GM12878 (cell line): ENCODE measurements around the gene ELAVL2. TPM values are rescaled to one million over a fixed set of nuclear protein-coding genes. Genes with fewer than 3 reads are reported as not detected.

ENCODE experiments used
- ATAC-seq: fragments of 200-7000 bp; cut with Tn5 transposase; 3 replicates; pipeline ENCODE4 v1.9.1; 2020; ENCODE audit warnings: mild to moderate bottlenecking, moderate library complexity
- BruUV-seq: library from RNA; stranded (reverse); fragments of 400-500 nt; replicated peaks from 2 replicates; lab custom pipeline; 2021; lab: Mats Ljungman, UMichigan
- CTCF ChIA-PET: fragments of 300-600 bp; sonication (Branson Sonifier 250); formaldehyde crosslinking; extraction: SDS; loops from one replicate; lab custom pipeline; 2021; ENCODE audit warnings: inconsistent platforms; lab: Yijun Ruan, JAX
- POLR2A ChIA-PET: fragments of 350-600 bp; formaldehyde crosslinking; extraction: SDS; loops from one replicate; lab custom pipeline; 2021; ENCODE audit warnings: inconsistent platforms; lab: Charles Lee
- RAD21 ChIA-PET: fragments of 300-600 bp; sonication (Branson Sonifier 250); formaldehyde crosslinking; loops from one replicate; lab custom pipeline; 2023; ENCODE audit warnings: antibody characterized with exemption; ENCODE audit not compliant: unreplicated experiment; lab: Charles Lee
- SMC1A ChIA-PET: fragments of 300-600 bp; sonication (Branson Sonifier 250); formaldehyde crosslinking; loops from one replicate; lab custom pipeline; 2023; ENCODE audit not compliant: unreplicated experiment, uncharacterized antibody; lab: Charles Lee
- DNase-seq: peaks from one replicate; pipeline ENCODE4 v3.0.0-alpha.2; 2011; ENCODE audit warnings: low read depth, low spot score
- FAIRE-seq: peaks from 3 replicates; lab custom pipeline; 2011; peaks lifted over from hg19 to GRCh38; lab: Jason Lieb, UNC
- H2AFZ ChIP-seq: 2 replicates; pipeline ENCODE4 v1.6.0; 2011; ENCODE audit warnings: low read depth, low read length, control low read depth; ENCODE audit not compliant: control insufficient read depth
- H3K27ac ChIP-seq: 2 replicates; pipeline ENCODE4 v1.5.1; 2011; ENCODE audit warnings: control low read depth; ENCODE audit not compliant: control insufficient read depth, insufficient read depth
- H3K27me3 ChIP-seq, 2 experiments: replicated peaks in 1 of 2; 2 replicates each; pipeline versions ENCODE4 v1.6.0 to v1.6.1; 2011; ENCODE audit warnings: low read length in 1 of 2; ENCODE audit not compliant: control insufficient read depth in 2 of 2, insufficient read depth in 2 of 2
- H3K36me3 ChIP-seq, 2 experiments: 2 replicates each; pipeline ENCODE4 v1.5.1; 2011; ENCODE audit warnings: low read length in 1 of 2; ENCODE audit not compliant: control insufficient read depth in 2 of 2, insufficient read depth in 2 of 2
- H3K4me1 ChIP-seq: 2 replicates; pipeline ENCODE4 v1.6.1; 2011; ENCODE audit warnings: mild to moderate bottlenecking, low read length, moderate library complexity, mixed read lengths; ENCODE audit not compliant: control insufficient read depth, insufficient read depth
- H3K4me2 ChIP-seq: 2 replicates; pipeline ENCODE4 v1.6.0; 2011; ENCODE audit warnings: control low read depth; ENCODE audit not compliant: control insufficient read depth, insufficient read depth
- H3K4me3 ChIP-seq: fragments of 200-600 bp; sonication (generic); 2 replicates; pipeline ENCODE4 v1.5.1; 2016
- H3K79me2 ChIP-seq: 2 replicates; pipeline ENCODE4 v1.6.0; 2011; ENCODE audit warnings: low read length; ENCODE audit not compliant: control insufficient read depth, insufficient read depth
- H3K9ac ChIP-seq: 2 replicates; pipeline ENCODE4 v1.8.0; 2011; ENCODE audit warnings: low read length, control low read depth, mixed read lengths; ENCODE audit not compliant: control insufficient read depth, insufficient read depth
- H3K9me3 ChIP-seq: replicated peaks from 3 replicates; pipeline ENCODE4 v1.5.1; 2011; ENCODE audit warnings: mild to moderate bottlenecking, low read length; ENCODE audit not compliant: control insufficient read depth, insufficient read depth
- H4K20me1 ChIP-seq: 2 replicates; pipeline ENCODE4 v1.6.0; 2011; ENCODE audit not compliant: control insufficient read depth, insufficient read depth
- CBX3 ChIP-seq: fragments of 200-600 bp; sonication (generic); IDR thresholded peaks from 2 replicates; pipeline ENCODE4 v1.6.1; 2016; ENCODE audit warnings: low read depth, borderline replicate concordance
- E2F8 ChIP-seq: fragments of 450-650 bp; IDR thresholded peaks from 2 replicates; pipeline ENCODE4 v1.6.1; 2018; ENCODE audit warnings: mild to moderate bottlenecking, low read depth, moderate library complexity; ENCODE audit not compliant: partially characterized antibody
- FOS ChIP-seq: IDR thresholded peaks from 3 replicates; pipeline ENCODE4 v1.6.1; 2011; ENCODE audit warnings: borderline replicate concordance; ENCODE audit not compliant: insufficient read length; ENCODE audit errors: extremely low read depth
- FOXM1 ChIP-seq: IDR thresholded peaks from 2 replicates; pipeline ENCODE4 v1.6.1; 2012; ENCODE audit warnings: low read depth, mild to moderate bottlenecking, inconsistent platforms, low read length, moderate library complexity
- HDGF ChIP-seq: fragments of 450-650 bp; IDR thresholded peaks from 2 replicates; pipeline ENCODE4 v1.6.1; 2016; ENCODE audit warnings: antibody characterized with exemption
- IKZF1 ChIP-seq: fragments of 450-650 bp; conservative IDR thresholded peaks from 2 replicates; pipeline ENCODE4 v1.6.1; 2017; ENCODE audit warnings: antibody characterized with exemption, mild to moderate bottlenecking
- MTA2 ChIP-seq: fragments of 450-650 bp; IDR thresholded peaks from 2 replicates; pipeline ENCODE4 v1.6.1; 2016; ENCODE audit warnings: low read depth, mild to moderate bottlenecking, moderate library complexity
- POLR2A ChIP-seq: IDR thresholded peaks from 2 replicates; pipeline ENCODE4 v1.6.1; 2011; ENCODE audit warnings: low read depth, mild to moderate bottlenecking, low read length
- POU2F2 ChIP-seq: IDR thresholded peaks from 3 replicates; pipeline ENCODE4 v1.6.1; 2011; ENCODE audit warnings: low read depth, mild to moderate bottlenecking, low read length, borderline replicate concordance
- SPI1 ChIP-seq: IDR thresholded peaks from 2 replicates; pipeline ENCODE4 v1.6.1; 2011; ENCODE audit warnings: low read depth, mild to moderate bottlenecking, low read length, moderate library complexity, borderline replicate concordance; ENCODE audit not compliant: insufficient read depth
- SRF ChIP-seq, 2 experiments: IDR thresholded peaks; 2 replicates each; pipeline ENCODE4 v1.6.1; 2011; ENCODE audit warnings: low read depth in 2 of 2, low read length in 2 of 2, mild to moderate bottlenecking in 1 of 2, moderate library complexity in 1 of 2
- STAT1 ChIP-seq: fragments of 450-650 bp; conservative IDR thresholded peaks from 2 replicates; pipeline ENCODE4 v1.6.1; 2014; ENCODE audit warnings: antibody characterized with exemption, mild to moderate bottlenecking
- TAF1 ChIP-seq: IDR thresholded peaks from 2 replicates; pipeline ENCODE4 v1.6.1; 2011; ENCODE audit warnings: mild to moderate bottlenecking, low read depth, low read length, borderline replicate concordance
- TARDBP ChIP-seq: IDR thresholded peaks from 2 replicates; pipeline ENCODE4 v1.6.1; 2016; ENCODE audit warnings: borderline replicate concordance
- ZBTB33 ChIP-seq: fragments of 450-650 bp; IDR thresholded peaks from 2 replicates; pipeline ENCODE4 v1.6.1; 2017; ENCODE audit warnings: mild to moderate bottlenecking
- ZNF384 ChIP-seq: IDR thresholded peaks from 2 replicates; pipeline ENCODE4 v1.6.1; 2012; ENCODE audit warnings: low read depth, mild to moderate bottlenecking, low read length, improper control_type of control experiment, borderline replicate concordance
- ZZZ3 ChIP-seq: IDR thresholded peaks from 2 replicates; pipeline ENCODE4 v1.6.1; 2011; ENCODE audit warnings: low read depth; ENCODE audit not compliant: control insufficient read depth, insufficient read length
- WGBS: methylation state at CpG from one replicate; pipeline ENCODE4 v1.1.6; 2016; ENCODE audit warnings: low lambda C conversion rate; ENCODE audit not compliant: insufficient replicate concordance, insufficient coverage; ENCODE audit errors: missing lambda C conversion rate; 5-methylcytosine and 5-hydroxymethylcytosine counted together
- in situ Hi-C: fragments of 300-500 bp; cut with MboI; formaldehyde crosslinking; loops from 9 replicates; pipeline ENCODE4 v1.14.3; 2018; ENCODE audit warnings: mixed read lengths
- intact Hi-C: fragments of 100-400 bp; cut with micrococcal nuclease; formaldehyde crosslinking; loops from one replicate; pipeline ENCODE4 v1.14.2; 2022; ENCODE audit not compliant: unreplicated experiment
- polyA plus RNA-seq, 11 experiments: library from polyadenylated mRNA; depleted of rRNA in 4 of 11; unstranded in 6 of 11; stranded (reverse) in 5 of 11; fragments of >200 nt; fragmentation: Nextera tagmentation in 4 of 11; fragmentation: Illumina TruSeq in 1 of 11; extraction: Ambion mirVana in 4 of 11; extraction: Trizol in 1 of 11; gene quantifications; 1 replicate in 1 of 11; 2 replicates in 10 of 11; pipeline versions ENCODE4 v1.2.1 to v1.2.3, GENCODE V29; 2011 to 2016; ENCODE audit warnings: inconsistent platforms in 2 of 11, missing spikeins in 2 of 11, low read depth in 1 of 11
- total RNA-seq, 4 experiments: library from RNA; depleted of rRNA in 3 of 4; stranded (reverse); fragments of >200 nt in 3 of 4; fragmentation: Illumina TruSeq in 1 of 4; extraction: Trizol in 1 of 4; gene quantifications; 2 replicates each; pipeline versions ENCODE4 v1.2.1 to v1.2.3, GENCODE V29; 2013 to 2021
- TF ChIP-seq, protein P1 (sequence below): fragments of 450-650 bp; IDR thresholded peaks from 2 replicates; pipeline ENCODE4 v1.6.1; 2017; ENCODE audit warnings: antibody characterized with exemption, mild to moderate bottlenecking, moderate library complexity

Gene ELAVL2
- total and polyA plus RNA-seq, 10 of the 15 experiments (the other 5 are each of a cell fraction or from before 2014, with no cell fraction given): 0.24 to 2.6 (median 0.76) TPM

DNA sequence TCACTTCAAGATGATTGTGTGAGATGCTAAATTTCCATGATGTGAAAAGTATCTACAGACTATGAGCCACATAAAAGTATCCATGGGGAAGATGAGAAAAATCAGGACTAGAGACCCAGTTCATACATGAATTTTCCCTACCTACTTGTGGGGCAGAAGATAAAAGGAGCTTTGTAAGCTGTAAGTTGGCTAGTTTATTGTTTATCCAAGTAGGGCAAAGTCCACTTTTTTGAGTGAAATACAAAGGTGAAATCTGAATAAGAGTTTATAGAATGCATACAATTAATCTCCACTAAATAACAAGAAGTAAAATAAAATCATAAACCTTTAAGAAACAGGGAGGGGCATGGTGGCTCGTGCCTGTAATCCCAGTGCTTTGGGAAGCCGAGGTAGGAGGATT lies 160.4 kb downstream of the ELAVL2 start:
- no peak for ATAC-seq
- no peaks in the 10 kb centered on the region; the same call in 2 of the 3 replicates for H3K9me3 ChIP-seq
- ChIA-PET RAD21 (interaction anchor here (0.8 to 1.2 kb wide), 2 partner anchors 180 to 184 kb away, joined by 3 to 5 read pairs; no protein-coding TSS in a partner anchor), SMC1A (interaction anchor here (0.9 to 2.1 kb wide), 11 partner anchors 8 to 235 kb away, joined by 3 to 5 read pairs (median 4); no protein-coding TSS in a partner anchor), CTCF (interaction anchor here (0.8 to 2.7 kb wide), 4 partner anchors 9 to 146 kb away, joined by 3 to 7 read pairs (median 4); no protein-coding TSS in a partner anchor), POLR2A (interaction anchor here (0.7 kb wide), 1 partner anchor 61 kb away, joined by 4 read pairs; no protein-coding TSS in a partner anchor)
- intact Hi-C loops: no loop called here
- no peak for FAIRE-seq
- no peak overlapping the region for H3K4me3 ChIP-seq
- no peaks in the 10 kb centered on the region for H3K79me2 ChIP-seq
- no TSS peak for BruUV-seq
- H2AFZ ChIP-seq: no peak overlapping the region
- H4K20me1 ChIP-seq: no peaks in the 10 kb centered on the region
- no peak overlapping the region for H3K4me2 ChIP-seq
- DNase-seq: no peak
- no peaks in the 10 kb centered on the region for H3K4me1 ChIP-seq
- no peak overlapping the region for H3K9ac ChIP-seq
- WGBS: 0% methylated on average over 2 of the region's 2 CpGs
- no peak overlapping the region for H3K27ac ChIP-seq
- in situ Hi-C loops: no loop called here
- no peaks in the 10 kb centered on the region for H3K27me3 ChIP-seq
- no peaks in the 10 kb centered on the region for H3K36me3 ChIP-seq
- TF ChIP-seq E2F8 (no peak), FOS (no peak), SPI1 (no peak), ZBTB33 (no peak), MTA2 (no peak), CBX3 (no peak), FOXM1 (no peak), TARDBP (no peak), ZNF384 (no peak), HDGF (no peak), POLR2A (no peak), STAT1 (no peak), SRF (IDR thresholded peaks at IDR 0.05; ENCODE audit: low read depth in 2 of 2, low read length in 2 of 2) (no peak), IKZF1 (no peak), TAF1 (no peak), POU2F2 (no peak), ZZZ3 (no peak)
- TF ChIP-seq, protein P1, sequence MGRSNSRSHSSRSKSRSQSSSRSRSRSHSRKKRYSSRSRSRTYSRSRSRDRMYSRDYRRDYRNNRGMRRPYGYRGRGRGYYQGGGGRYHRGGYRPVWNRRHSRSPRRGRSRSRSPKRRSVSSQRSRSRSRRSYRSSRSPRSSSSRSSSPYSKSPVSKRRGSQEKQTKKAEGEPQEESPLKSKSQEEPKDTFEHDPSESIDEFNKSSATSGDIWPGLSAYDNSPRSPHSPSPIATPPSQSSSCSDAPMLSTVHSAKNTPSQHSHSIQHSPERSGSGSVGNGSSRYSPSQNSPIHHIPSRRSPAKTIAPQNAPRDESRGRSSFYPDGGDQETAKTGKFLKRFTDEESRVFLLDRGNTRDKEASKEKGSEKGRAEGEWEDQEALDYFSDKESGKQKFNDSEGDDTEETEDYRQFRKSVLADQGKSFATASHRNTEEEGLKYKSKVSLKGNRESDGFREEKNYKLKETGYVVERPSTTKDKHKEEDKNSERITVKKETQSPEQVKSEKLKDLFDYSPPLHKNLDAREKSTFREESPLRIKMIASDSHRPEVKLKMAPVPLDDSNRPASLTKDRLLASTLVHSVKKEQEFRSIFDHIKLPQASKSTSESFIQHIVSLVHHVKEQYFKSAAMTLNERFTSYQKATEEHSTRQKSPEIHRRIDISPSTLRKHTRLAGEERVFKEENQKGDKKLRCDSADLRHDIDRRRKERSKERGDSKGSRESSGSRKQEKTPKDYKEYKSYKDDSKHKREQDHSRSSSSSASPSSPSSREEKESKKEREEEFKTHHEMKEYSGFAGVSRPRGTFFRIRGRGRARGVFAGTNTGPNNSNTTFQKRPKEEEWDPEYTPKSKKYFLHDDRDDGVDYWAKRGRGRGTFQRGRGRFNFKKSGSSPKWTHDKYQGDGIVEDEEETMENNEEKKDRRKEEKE: no peak
